Panc1 (cell line): ENCODE data around the gene TESK2. TPM values are rescaled to one million over a fixed set of nuclear protein-coding genes. Genes with fewer than 3 reads are reported as not detected.

Source experiments
- ATAC-seq: fragments of 200-7000 bp; cut with Tn5 transposase; 2 replicates; pipeline ENCODE4 v1.9.1; 2020; ENCODE audit warnings: mild to moderate bottlenecking, moderate library complexity
- BruUV-seq: library from RNA; stranded (reverse); fragments of 400-500 nt; replicated peaks from 2 replicates; lab custom pipeline; 2021; lab: Mats Ljungman, UMichigan
- CTCF ChIA-PET: fragments of 300-600 bp; sonication (Branson Sonifier 250); formaldehyde crosslinking; loops from one replicate; lab custom pipeline; 2022; ENCODE audit warnings: antibody characterized with exemption; lab: Charles Lee
- POLR2A ChIA-PET: fragments of 300-600 bp; sonication (Branson Sonifier 250); formaldehyde crosslinking; loops from one replicate; lab custom pipeline; 2022; ENCODE audit warnings: antibody characterized with exemption; lab: Charles Lee
- DNase-seq: peaks from one replicate; pipeline ENCODE4 v3.0.0-alpha.2; 2010; ENCODE audit warnings: low read depth, low spot score
- H3K27ac ChIP-seq: 2 replicates; pipeline ENCODE4 v1.5.1; 2011; ENCODE audit warnings: mild to moderate bottlenecking, low read length, inconsistent platforms
- H3K27me3 ChIP-seq: fragments of 200-500 bp; sonication (Bioruptor generic); 2 replicates; pipeline ENCODE4 v1.6.0; 2014; ENCODE audit warnings: low read length, inconsistent platforms; ENCODE audit not compliant: control insufficient read depth, insufficient read depth
- H3K36me3 ChIP-seq: fragments of 200-500 bp; sonication (Bioruptor generic); 2 replicates; pipeline ENCODE4 v1.5.1; 2014; ENCODE audit warnings: inconsistent platforms, mild to moderate bottlenecking, low read length, moderate library complexity; ENCODE audit not compliant: control insufficient read depth, insufficient read depth
- H3K4me1 ChIP-seq: 2 replicates; pipeline ENCODE4 v1.5.1; 2011; ENCODE audit warnings: inconsistent platforms, mild to moderate bottlenecking, low read length, moderate library complexity; ENCODE audit not compliant: control insufficient read depth, insufficient read depth
- H3K4me3 ChIP-seq, 2 experiments: 2 replicates each; pipeline ENCODE4 v1.5.1; 2011 to 2012; ENCODE audit warnings: low read depth in 2 of 2, low read length in 2 of 2, mild to moderate bottlenecking in 2 of 2, inconsistent platforms in 1 of 2, moderate library complexity in 1 of 2
- H3K9me3 ChIP-seq: fragments of 200-500 bp; sonication (Bioruptor generic); 2 replicates; pipeline ENCODE4 v1.5.1; 2014; ENCODE audit warnings: low read depth, mild to moderate bottlenecking, inconsistent platforms, low read length, moderate library complexity; ENCODE audit not compliant: control insufficient read depth, insufficient read depth
- CTCF ChIP-seq: fragments of 450-650 bp; IDR thresholded peaks from 2 replicates; pipeline ENCODE4 v1.5.1; 2017; ENCODE audit warnings: mild to moderate bottlenecking
- POLR2AphosphoS5 ChIP-seq: IDR thresholded peaks from 2 replicates; pipeline ENCODE4 v1.6.1; 2012; ENCODE audit warnings: mild to moderate bottlenecking, low read depth, low read length, moderate library complexity
- SIN3A ChIP-seq: IDR thresholded peaks from 2 replicates; pipeline ENCODE4 v1.6.1; 2012; ENCODE audit warnings: low read depth, mild to moderate bottlenecking, low read length, moderate library complexity, borderline replicate concordance; ENCODE audit not compliant: insufficient read depth
- TCF7L2 ChIP-seq: IDR thresholded peaks from 2 replicates; pipeline ENCODE4 v1.6.1; 2011; ENCODE audit warnings: mild to moderate bottlenecking, low read depth, low read length, inconsistent platforms
- in situ Hi-C: cut with HindIII; loops from 2 replicates; pipeline ENCODE4 v1.10.0; 2016; ENCODE audit warnings: low sequenced_read_pairs, low pct_unique_long_range_greater_than_20kb
- intact Hi-C: fragments of 100-400 bp; cut with micrococcal nuclease; formaldehyde crosslinking; loops from one replicate; pipeline ENCODE4 v1.10.0; 2022; ENCODE audit not compliant: unreplicated experiment
- total RNA-seq: library from RNA; stranded (reverse); gene quantifications from one replicate; pipeline ENCODE4 v1.2.1, GENCODE V29; 2021; ENCODE audit not compliant: unreplicated experiment
- TF ChIP-seq, protein P1 (sequence below), 2 experiments: IDR thresholded peaks; 2 replicates each; pipeline ENCODE4 v1.6.1; 2011 to 2012; ENCODE audit warnings: low read depth in 2 of 2, control low read depth in 1 of 2, low read length in 1 of 2, mild to moderate bottlenecking in 1 of 2, moderate library complexity in 1 of 2; ENCODE audit not compliant: insufficient read depth in 1 of 2

The TESK2 gene
- total RNA-seq, 1 experiment from 2014 or later = 3.3 TPM

- BruUV-seq = no TSS peak
These were observed 32.1 kb downstream of the TESK2 start for GRCh38 chr1:45458894-45459293.

DNA sequence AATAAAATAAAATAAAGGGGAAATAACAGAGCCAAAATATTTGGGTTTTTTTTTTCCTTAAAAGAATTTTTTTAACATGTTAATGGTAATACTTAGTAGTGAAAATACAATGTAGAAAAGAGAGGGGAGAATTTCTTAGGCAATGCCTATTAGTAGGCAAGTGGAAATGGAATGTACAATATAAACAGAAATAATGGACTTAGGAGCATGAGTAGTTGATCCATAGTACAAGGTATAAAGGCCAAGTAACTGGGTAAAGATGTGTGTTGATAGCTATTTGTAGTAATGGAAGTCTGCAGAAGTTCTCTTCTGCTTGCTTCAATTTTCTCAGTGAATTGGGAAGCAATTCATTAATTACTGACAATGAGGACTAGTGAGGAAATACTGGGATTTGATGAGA, 34.4 kb downstream of the TESK2 start:
- Histone ChIP-seq H3K4me3 (no peak overlapping the region), H3K27ac (no peak overlapping the region), H3K27me3 (no peaks in the 10 kb centered on the region), H3K9me3 (no peaks in the 10 kb centered on the region), H3K36me3 (no peaks in the 10 kb centered on the region), H3K4me1 (no peaks in the 10 kb centered on the region)
- in situ Hi-C loops (no loop called here), intact Hi-C loops (loop anchor here (10.0 kb wide), 1 partner anchor 52 kb away; no protein-coding TSS in a partner anchor)
- TF ChIP-seq SIN3A (no peak), CTCF (no peak), POLR2AphosphoS5 (no peak), TCF7L2 (no peak)
- TF ChIP-seq, protein P1, sequence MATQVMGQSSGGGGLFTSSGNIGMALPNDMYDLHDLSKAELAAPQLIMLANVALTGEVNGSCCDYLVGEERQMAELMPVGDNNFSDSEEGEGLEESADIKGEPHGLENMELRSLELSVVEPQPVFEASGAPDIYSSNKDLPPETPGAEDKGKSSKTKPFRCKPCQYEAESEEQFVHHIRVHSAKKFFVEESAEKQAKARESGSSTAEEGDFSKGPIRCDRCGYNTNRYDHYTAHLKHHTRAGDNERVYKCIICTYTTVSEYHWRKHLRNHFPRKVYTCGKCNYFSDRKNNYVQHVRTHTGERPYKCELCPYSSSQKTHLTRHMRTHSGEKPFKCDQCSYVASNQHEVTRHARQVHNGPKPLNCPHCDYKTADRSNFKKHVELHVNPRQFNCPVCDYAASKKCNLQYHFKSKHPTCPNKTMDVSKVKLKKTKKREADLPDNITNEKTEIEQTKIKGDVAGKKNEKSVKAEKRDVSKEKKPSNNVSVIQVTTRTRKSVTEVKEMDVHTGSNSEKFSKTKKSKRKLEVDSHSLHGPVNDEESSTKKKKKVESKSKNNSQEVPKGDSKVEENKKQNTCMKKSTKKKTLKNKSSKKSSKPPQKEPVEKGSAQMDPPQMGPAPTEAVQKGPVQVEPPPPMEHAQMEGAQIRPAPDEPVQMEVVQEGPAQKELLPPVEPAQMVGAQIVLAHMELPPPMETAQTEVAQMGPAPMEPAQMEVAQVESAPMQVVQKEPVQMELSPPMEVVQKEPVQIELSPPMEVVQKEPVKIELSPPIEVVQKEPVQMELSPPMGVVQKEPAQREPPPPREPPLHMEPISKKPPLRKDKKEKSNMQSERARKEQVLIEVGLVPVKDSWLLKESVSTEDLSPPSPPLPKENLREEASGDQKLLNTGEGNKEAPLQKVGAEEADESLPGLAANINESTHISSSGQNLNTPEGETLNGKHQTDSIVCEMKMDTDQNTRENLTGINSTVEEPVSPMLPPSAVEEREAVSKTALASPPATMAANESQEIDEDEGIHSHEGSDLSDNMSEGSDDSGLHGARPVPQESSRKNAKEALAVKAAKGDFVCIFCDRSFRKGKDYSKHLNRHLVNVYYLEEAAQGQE (IDR thresholded peaks at IDR 0.05; ENCODE audit: insufficient read depth in 1 of 2, low read depth in 2 of 2, low read length in 1 of 2) = no peak
- POLR2A ChIA-PET = no interaction called here
- CTCF ChIA-PET = no interaction called here
- ATAC-seq = no peak
- no TSS peak for BruUV-seq
- DNase-seq = no peak

More at GRCh38 chr1:45458894-45459293, 32.1 kb downstream of the TESK2 start:
- in situ Hi-C loops = no loop called here
- Histone ChIP-seq H3K27ac (no peak overlapping the region), H3K9me3 (no peaks in the 10 kb centered on the region), H3K36me3 (no peaks in the 10 kb centered on the region), H3K4me1 (no peaks in the 10 kb centered on the region), H3K27me3 (no peaks in the 10 kb centered on the region), H3K4me3 (no peak overlapping the region)
- CTCF ChIA-PET = no interaction called here
- intact Hi-C loops = loop anchor here (10.0 kb wide), 1 partner anchor 54 kb away; no protein-coding TSS in a partner anchor
- ATAC-seq (no peak), DNase-seq (no peak)
- TF ChIP-seq, protein P1 (IDR thresholded peaks at IDR 0.05; ENCODE audit: insufficient read depth in 1 of 2, low read depth in 2 of 2, low read length in 1 of 2) = no peak
- no peak for TF ChIP-seq CTCF
- no peak for TF ChIP-seq POLR2AphosphoS5
- TF ChIP-seq TCF7L2 = no peak
- no peak for TF ChIP-seq SIN3A
- POLR2A ChIA-PET = no interaction called here
